ENCODE data around the gene PTGER2.

The PTGER2 gene

DNA sequence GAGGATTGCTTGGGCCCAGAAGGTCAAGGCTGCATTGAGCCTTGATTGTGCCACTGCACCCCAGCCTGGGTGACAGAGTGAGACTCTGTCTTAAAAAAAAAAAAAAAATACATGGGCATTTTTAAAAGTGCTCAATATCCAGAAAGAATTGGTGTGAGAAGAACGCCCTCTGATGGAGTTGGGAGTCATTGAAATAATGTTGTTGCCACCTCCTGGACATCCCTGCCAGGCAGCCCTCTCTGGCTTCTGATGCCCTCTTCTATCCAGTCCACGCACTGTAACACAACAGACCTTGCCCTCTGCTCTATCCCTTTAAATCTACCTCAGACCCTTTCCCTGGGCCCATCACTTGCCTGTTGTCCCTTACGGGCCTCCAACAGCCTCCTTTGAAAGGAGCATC is 41.7 kb upstream of the PTGER2 start:
- Histone ChIP-seq H3K4me3 (ENCODE audit: low read length in 2 of 2) (peak overlapping the region in 1 of 2 donors; percentile 27), H3K9me3 (ENCODE audit: control insufficient read depth in 2 of 2, low read length in 2 of 2) (no peaks in the 10 kb centered on the region), H3K36me3 (ENCODE audit: control insufficient read depth in 2 of 2, insufficient read depth in 2 of 2, low read length in 2 of 2) (peaks cover 9 to 10% of the 10 kb centered on the region in 2 donors), H3K27ac (ENCODE audit: low read depth in 2 of 2, low read length in 2 of 2) (no peak overlapping the region), H3K4me1 (ENCODE audit: control insufficient read depth in 2 of 2, insufficient read depth in 2 of 2, low read length in 2 of 2) (peaks cover 0 to 5% of the 10 kb centered on the region in 2 donors), H3K27me3 (ENCODE audit: control insufficient read depth in 2 of 2, insufficient read depth in 2 of 2, low read length in 2 of 2) (peaks cover 2 to 4% of the 10 kb centered on the region in 2 donors), H3K9ac (ENCODE audit: low read depth in 1 of 2, low read length in 2 of 2) (peak overlapping the region in 1 of 2 donors; percentile 33)

GRCh38 chr14:52275372-52275771 is 38.7 kb upstream of the PTGER2 start:
- H3K9ac ChIP-seq (ENCODE audit: low read depth in 1 of 2, low read length in 2 of 2) = no peak overlapping the region
- peaks cover 10 to 14% of the 10 kb centered on the region in 2 donors for H3K36me3 ChIP-seq (ENCODE audit: control insufficient read depth in 2 of 2, insufficient read depth in 2 of 2, low read length in 2 of 2)
- H3K9me3 ChIP-seq (ENCODE audit: control insufficient read depth in 2 of 2, low read length in 2 of 2) = no peaks in the 10 kb centered on the region
- peaks cover 0 to 5% of the 10 kb centered on the region in 2 donors for H3K4me1 ChIP-seq (ENCODE audit: control insufficient read depth in 2 of 2, insufficient read depth in 2 of 2, low read length in 2 of 2)
- H3K27me3 ChIP-seq (ENCODE audit: control insufficient read depth in 2 of 2, insufficient read depth in 2 of 2, low read length in 2 of 2) = no peaks in the 10 kb centered on the region
- no peak overlapping the region for H3K27ac ChIP-seq (ENCODE audit: low read depth in 2 of 2, low read length in 2 of 2)
- no peak overlapping the region for H3K4me3 ChIP-seq (ENCODE audit: low read length in 2 of 2)

- Histone ChIP-seq H3K27me3 (ENCODE audit: control insufficient read depth in 2 of 2, insufficient read depth in 2 of 2, low read length in 2 of 2) (no peaks in the 10 kb centered on the region), H3K27ac (ENCODE audit: low read depth in 2 of 2, low read length in 2 of 2) (no peak overlapping the region), H3K9me3 (ENCODE audit: control insufficient read depth in 2 of 2, low read length in 2 of 2) (no peaks in the 10 kb centered on the region), H3K36me3 (ENCODE audit: control insufficient read depth in 2 of 2, insufficient read depth in 2 of 2, low read length in 2 of 2) (peaks cover 10 to 14% of the 10 kb centered on the region in 2 donors), H3K4me3 (ENCODE audit: low read length in 2 of 2) (no peak overlapping the region), H3K9ac (ENCODE audit: low read depth in 1 of 2, low read length in 2 of 2) (no peak overlapping the region), H3K4me1 (ENCODE audit: control insufficient read depth in 2 of 2, insufficient read depth in 2 of 2, low read length in 2 of 2) (no peaks in the 10 kb centered on the region)
Measured at GRCh38 chr14:52277552-52277951, 36.6 kb upstream of the PTGER2 start.

- Histone ChIP-seq H3K9ac (ENCODE audit: low read depth in 1 of 2, low read length in 2 of 2) (no peak overlapping the region), H3K27me3 (ENCODE audit: control insufficient read depth in 2 of 2, insufficient read depth in 2 of 2, low read length in 2 of 2) (no peaks in the 10 kb centered on the region), H3K27ac (ENCODE audit: low read depth in 2 of 2, low read length in 2 of 2) (no peak overlapping the region), H3K9me3 (ENCODE audit: control insufficient read depth in 2 of 2, low read length in 2 of 2) (no peaks in the 10 kb centered on the region), H3K4me1 (ENCODE audit: control insufficient read depth in 2 of 2, insufficient read depth in 2 of 2, low read length in 2 of 2) (no peaks in the 10 kb centered on the region), H3K36me3 (ENCODE audit: control insufficient read depth in 2 of 2, insufficient read depth in 2 of 2, low read length in 2 of 2) (peaks cover 4 to 10% of the 10 kb centered on the region in 2 donors), H3K4me3 (ENCODE audit: low read length in 2 of 2) (no peak overlapping the region)
Measured at GRCh38 chr14:52279408-52279807, 34.7 kb upstream of the PTGER2 start.

DNA sequence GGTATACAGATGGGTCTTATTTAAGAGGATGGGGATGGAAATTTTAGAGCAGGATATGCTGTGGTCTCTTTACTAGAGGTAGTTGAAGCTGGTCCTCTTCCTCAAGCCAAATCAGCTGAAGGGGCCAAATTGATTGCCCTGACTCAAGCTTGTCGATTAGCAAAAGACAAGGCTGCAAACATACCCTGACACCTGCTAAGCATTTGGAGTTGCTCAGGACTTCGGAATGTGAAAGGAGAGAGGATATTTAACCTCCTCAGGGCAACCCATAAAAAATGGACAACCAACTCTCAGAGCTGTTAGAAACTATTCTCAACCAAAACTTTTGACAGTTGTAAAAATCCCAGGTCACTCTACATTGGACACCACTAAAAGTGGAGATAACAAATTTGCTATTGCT is 31.0 kb upstream of the PTGER2 start:
- Histone ChIP-seq H3K36me3 (ENCODE audit: control insufficient read depth in 2 of 2, insufficient read depth in 2 of 2, low read length in 2 of 2) (peaks cover 0 to 5% of the 10 kb centered on the region in 2 donors), H3K27me3 (ENCODE audit: control insufficient read depth in 2 of 2, insufficient read depth in 2 of 2, low read length in 2 of 2) (no peaks in the 10 kb centered on the region), H3K9ac (ENCODE audit: low read depth in 1 of 2, low read length in 2 of 2) (no peak overlapping the region), H3K4me1 (ENCODE audit: control insufficient read depth in 2 of 2, insufficient read depth in 2 of 2, low read length in 2 of 2) (no peaks in the 10 kb centered on the region), H3K9me3 (ENCODE audit: control insufficient read depth in 2 of 2, low read length in 2 of 2) (peaks cover 0 to 3% of the 10 kb centered on the region in 2 donors), H3K27ac (ENCODE audit: low read depth in 2 of 2, low read length in 2 of 2) (no peak overlapping the region), H3K4me3 (ENCODE audit: low read length in 2 of 2) (no peak overlapping the region)

DNA sequence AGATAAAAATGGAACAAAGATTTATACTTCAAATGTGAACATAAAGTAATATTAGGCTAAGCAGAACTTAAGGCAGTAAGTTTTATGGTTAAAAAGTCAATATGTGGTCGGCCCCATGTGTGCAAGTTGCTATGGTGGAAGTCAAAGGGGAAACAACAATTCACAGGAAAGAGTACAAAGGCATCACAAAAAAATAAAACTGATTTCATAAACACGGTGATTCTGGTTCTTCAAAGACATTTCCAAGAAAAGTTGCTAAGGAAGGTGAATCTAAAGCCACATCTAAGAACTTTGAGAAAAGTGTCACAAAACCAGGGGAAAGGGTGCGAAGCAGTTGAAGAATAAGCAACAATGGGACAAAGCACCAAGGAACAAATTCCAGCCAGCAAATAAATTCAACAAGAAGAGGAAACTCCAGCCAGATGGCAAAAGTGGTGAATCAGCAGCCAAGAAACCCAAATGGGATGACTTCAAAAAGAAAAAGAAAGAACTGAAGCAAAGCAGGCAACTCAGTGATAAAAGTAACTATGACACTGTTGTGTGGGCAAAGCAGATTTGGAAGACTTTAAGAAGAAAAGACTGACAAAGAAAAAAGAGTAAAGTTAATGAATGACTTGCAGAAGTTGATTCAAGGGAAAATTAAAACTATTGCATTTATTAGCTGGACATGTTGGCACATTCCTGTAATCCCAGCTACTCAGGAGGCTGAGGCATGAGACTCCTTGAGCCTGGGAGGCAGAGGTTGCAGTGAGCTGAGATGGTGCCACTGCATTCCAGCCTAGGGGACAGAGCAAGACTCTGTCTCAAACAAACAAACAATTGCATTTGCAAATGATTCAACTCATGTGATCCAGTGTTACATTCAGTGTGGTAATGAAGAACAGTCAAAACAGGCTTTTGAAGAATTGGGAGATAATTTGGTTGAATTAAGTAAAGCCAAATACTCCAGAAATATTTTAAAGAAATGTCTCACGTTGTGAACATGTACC is 27.2 kb upstream of the PTGER2 start:
- Histone ChIP-seq H3K27ac (ENCODE audit: low read depth in 2 of 2, low read length in 2 of 2) (no peak overlapping the region), H3K36me3 (ENCODE audit: control insufficient read depth in 2 of 2, insufficient read depth in 2 of 2, low read length in 2 of 2) (no peaks in the 10 kb centered on the region), H3K4me3 (ENCODE audit: low read length in 2 of 2) (no peak overlapping the region), H3K4me1 (ENCODE audit: control insufficient read depth in 2 of 2, insufficient read depth in 2 of 2, low read length in 2 of 2) (no peaks in the 10 kb centered on the region), H3K27me3 (ENCODE audit: control insufficient read depth in 2 of 2, insufficient read depth in 2 of 2, low read length in 2 of 2) (no peaks in the 10 kb centered on the region), H3K9me3 (ENCODE audit: control insufficient read depth in 2 of 2, low read length in 2 of 2) (peaks cover 2 to 3% of the 10 kb centered on the region in 2 donors), H3K9ac (ENCODE audit: low read depth in 1 of 2, low read length in 2 of 2) (no peak overlapping the region)

DNA sequence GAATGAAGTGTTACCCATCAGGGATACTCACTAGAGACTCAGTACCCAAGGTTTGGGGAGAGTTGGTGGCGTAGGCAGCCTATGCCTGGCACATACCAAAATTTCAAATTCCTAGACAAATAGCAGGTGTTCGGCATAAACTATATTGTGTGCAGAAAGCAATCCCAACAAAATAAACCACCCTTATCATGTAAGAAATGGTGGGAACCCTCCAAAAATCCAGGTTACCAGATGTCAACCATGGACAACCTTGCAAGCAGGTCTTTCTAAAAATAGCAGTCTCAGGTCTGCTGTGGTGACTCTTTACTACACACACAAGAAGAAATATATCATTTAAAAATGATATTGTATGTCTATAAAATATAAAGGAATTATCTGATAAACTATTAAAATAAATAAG is 17.7 kb upstream of the PTGER2 start:
- Histone ChIP-seq H3K9me3 (ENCODE audit: control insufficient read depth in 2 of 2, low read length in 2 of 2) (no peaks in the 10 kb centered on the region), H3K27me3 (ENCODE audit: control insufficient read depth in 2 of 2, insufficient read depth in 2 of 2, low read length in 2 of 2) (no peaks in the 10 kb centered on the region), H3K4me3 (ENCODE audit: low read length in 2 of 2) (no peak overlapping the region), H3K36me3 (ENCODE audit: control insufficient read depth in 2 of 2, insufficient read depth in 2 of 2, low read length in 2 of 2) (no peaks in the 10 kb centered on the region), H3K4me1 (ENCODE audit: control insufficient read depth in 2 of 2, insufficient read depth in 2 of 2, low read length in 2 of 2) (no peaks in the 10 kb centered on the region), H3K9ac (ENCODE audit: low read depth in 1 of 2, low read length in 2 of 2) (no peak overlapping the region), H3K27ac (ENCODE audit: low read depth in 2 of 2, low read length in 2 of 2) (no peak overlapping the region)

DNA sequence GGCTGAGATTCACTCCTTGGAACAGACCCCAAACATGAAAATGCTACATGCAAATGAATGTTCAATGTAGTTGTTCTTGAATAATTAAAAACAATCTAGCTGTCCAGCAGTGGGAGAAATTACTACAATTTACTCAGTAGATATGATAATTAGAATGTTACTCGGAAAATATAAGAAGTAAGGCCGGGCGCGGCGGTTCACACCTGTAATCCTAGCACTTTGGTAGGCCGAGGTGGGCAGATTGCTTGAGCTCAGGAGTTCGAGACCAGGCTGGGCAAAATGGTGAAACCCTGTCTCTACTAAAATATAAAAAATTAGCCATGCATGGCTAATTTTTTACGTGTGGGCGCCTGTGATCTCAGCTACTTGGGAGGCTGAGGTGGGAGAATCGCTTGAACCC is 15.3 kb upstream of the PTGER2 start:
- peaks cover 0 to 4% of the 10 kb centered on the region in 2 donors for H3K4me1 ChIP-seq (ENCODE audit: control insufficient read depth in 2 of 2, insufficient read depth in 2 of 2, low read length in 2 of 2)
- H3K4me3 ChIP-seq (ENCODE audit: low read length in 2 of 2) = no peak overlapping the region
- no peak overlapping the region for H3K9ac ChIP-seq (ENCODE audit: low read depth in 1 of 2, low read length in 2 of 2)
- H3K9me3 ChIP-seq (ENCODE audit: control insufficient read depth in 2 of 2, low read length in 2 of 2) = no peaks in the 10 kb centered on the region
- no peaks in the 10 kb centered on the region for H3K36me3 ChIP-seq (ENCODE audit: control insufficient read depth in 2 of 2, insufficient read depth in 2 of 2, low read length in 2 of 2)
- no peak overlapping the region for H3K27ac ChIP-seq (ENCODE audit: low read depth in 2 of 2, low read length in 2 of 2)
- H3K27me3 ChIP-seq (ENCODE audit: control insufficient read depth in 2 of 2, insufficient read depth in 2 of 2, low read length in 2 of 2) = no peaks in the 10 kb centered on the region

- H3K27ac ChIP-seq (ENCODE audit: low read depth in 2 of 2, low read length in 2 of 2) = no peak overlapping the region
- H3K27me3 ChIP-seq (ENCODE audit: control insufficient read depth in 2 of 2, insufficient read depth in 2 of 2, low read length in 2 of 2) = no peaks in the 10 kb centered on the region
- no peak overlapping the region for H3K9ac ChIP-seq (ENCODE audit: low read depth in 1 of 2, low read length in 2 of 2)
- peaks cover 0 to 12% of the 10 kb centered on the region in 2 donors for H3K4me1 ChIP-seq (ENCODE audit: control insufficient read depth in 2 of 2, insufficient read depth in 2 of 2, low read length in 2 of 2)
- H3K4me3 ChIP-seq (ENCODE audit: low read length in 2 of 2) = no peak overlapping the region
- no peaks in the 10 kb centered on the region for H3K36me3 ChIP-seq (ENCODE audit: control insufficient read depth in 2 of 2, insufficient read depth in 2 of 2, low read length in 2 of 2)
- no peaks in the 10 kb centered on the region for H3K9me3 ChIP-seq (ENCODE audit: control insufficient read depth in 2 of 2, low read length in 2 of 2)
Measured at GRCh38 chr14:52299692-52300278, 14.3 kb upstream of the PTGER2 start.

DNA sequence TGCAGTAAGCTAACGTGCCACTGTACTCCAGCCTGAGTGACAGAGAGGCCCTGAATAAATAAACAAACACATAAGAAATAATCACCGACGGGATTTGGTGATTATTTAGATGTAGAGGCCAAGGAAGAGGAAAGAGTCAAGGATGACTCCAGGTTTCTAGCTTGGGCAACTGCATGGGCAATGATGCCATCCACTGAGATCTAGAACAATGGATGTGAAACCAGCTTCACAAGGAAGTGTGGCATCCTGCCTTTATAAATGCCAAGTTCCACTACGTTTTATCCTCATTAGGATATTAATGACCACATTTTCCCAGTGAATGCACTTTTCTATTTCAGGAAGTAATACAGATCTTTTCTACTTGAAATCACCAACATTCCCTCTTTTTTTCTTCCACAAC is 10.9 kb upstream of the PTGER2 start:
- no peak overlapping the region for H3K4me3 ChIP-seq (ENCODE audit: low read length in 2 of 2)
- peaks cover 0 to 21% of the 10 kb centered on the region in 2 donors for H3K4me1 ChIP-seq (ENCODE audit: control insufficient read depth in 2 of 2, insufficient read depth in 2 of 2, low read length in 2 of 2)
- no peaks in the 10 kb centered on the region for H3K27me3 ChIP-seq (ENCODE audit: control insufficient read depth in 2 of 2, insufficient read depth in 2 of 2, low read length in 2 of 2)
- H3K9me3 ChIP-seq (ENCODE audit: control insufficient read depth in 2 of 2, low read length in 2 of 2) = no peaks in the 10 kb centered on the region
- H3K36me3 ChIP-seq (ENCODE audit: control insufficient read depth in 2 of 2, insufficient read depth in 2 of 2, low read length in 2 of 2) = no peaks in the 10 kb centered on the region
- no peak overlapping the region for H3K9ac ChIP-seq (ENCODE audit: low read depth in 1 of 2, low read length in 2 of 2)
- H3K27ac ChIP-seq (ENCODE audit: low read depth in 2 of 2, low read length in 2 of 2) = no peak overlapping the region

All from mucosa of rectum (tissue), 2 donors.